Tibial artery (tissue), 4 donors: ENCODE results near the gene ZMYND15.

Experiments
- DNase-seq, 2 donors: peaks; one replicate each; pipeline ENCODE4 v3.0.0-alpha.2; 2019
- H3K27ac ChIP-seq, 2 donors: fragments of 200-600 bp; sonication (generic) in 1 of 2; 1 replicate in 1 of 2; 2 replicates in 1 of 2; pipeline ENCODE4 v1.5.1; 2018 to 2019; ENCODE audit warnings: mild to moderate bottlenecking in 1 of 2
- H3K27me3 ChIP-seq, 2 donors: fragments of 200-600 bp; sonication (generic) in 1 of 2; one replicate each; pipeline versions ENCODE4 v1.5.1 to v1.6.0; 2016 to 2019
- H3K36me3 ChIP-seq, 3 donors: fragments of 200-600 bp; sonication (generic) in 2 of 3; one replicate each; pipeline ENCODE4 v1.5.1; 2016 to 2019; ENCODE audit warnings: mild to moderate bottlenecking in 2 of 3
- H3K4me1 ChIP-seq, 4 donors: fragments of 200-600 bp; sonication (generic) in 2 of 4; 1 replicate in 3 of 4; 2 replicates in 1 of 4; pipeline ENCODE4 v1.5.1; 2016 to 2019
- H3K4me3 ChIP-seq, 2 donors: fragments of 200-600 bp; sonication (generic) in 1 of 2; 1 replicate in 1 of 2; 2 replicates in 1 of 2; pipeline ENCODE4 v1.5.1; 2018 to 2019; ENCODE audit warnings: mild to moderate bottlenecking in 2 of 2
- H3K9me3 ChIP-seq, 3 donors: fragments of 200-600 bp; sonication (generic) in 1 of 3; one replicate each; pipeline ENCODE4 v1.5.1; 2016 to 2019
- intact Hi-C: fragments of 100-400 bp; cut with DNase I; formaldehyde crosslinking; loops from one replicate; pipeline ENCODE4 v1.15.0; 2023; ENCODE audit warnings: low total_unique reads
- TF ChIP-seq, protein P1 (sequence below), 2 experiments: fragments of 200-600 bp in 1 of 2; fragments of 450-650 bp in 1 of 2; IDR thresholded peaks; one replicate each; pipeline ENCODE4 v1.5.1; 2017 to 2019; ENCODE audit warnings: antibody characterized with exemption in 2 of 2, mild to moderate bottlenecking in 1 of 2, moderate library complexity in 1 of 2

Gene ZMYND15

DNA sequence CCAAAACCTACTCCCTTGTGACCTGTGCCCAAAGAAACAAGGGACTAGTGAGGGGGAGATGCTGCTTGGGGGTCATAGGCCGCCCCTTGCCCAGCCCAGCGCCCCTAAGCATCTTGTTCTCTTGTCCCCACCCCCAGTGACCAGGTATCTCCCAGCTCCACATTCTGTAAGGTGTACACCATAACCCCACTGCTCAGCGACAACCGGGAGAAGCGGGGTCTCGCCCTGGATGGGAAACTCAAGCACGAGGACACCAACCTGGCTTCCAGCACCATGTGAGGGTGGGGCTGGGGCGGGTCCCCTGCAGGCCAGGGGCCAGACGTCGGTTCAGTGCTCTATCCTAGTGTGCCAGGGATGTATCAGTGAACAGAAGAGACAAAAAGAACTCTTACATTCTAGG lies 20.5 kb upstream of the ZMYND15 start:
- TF ChIP-seq, protein P1, sequence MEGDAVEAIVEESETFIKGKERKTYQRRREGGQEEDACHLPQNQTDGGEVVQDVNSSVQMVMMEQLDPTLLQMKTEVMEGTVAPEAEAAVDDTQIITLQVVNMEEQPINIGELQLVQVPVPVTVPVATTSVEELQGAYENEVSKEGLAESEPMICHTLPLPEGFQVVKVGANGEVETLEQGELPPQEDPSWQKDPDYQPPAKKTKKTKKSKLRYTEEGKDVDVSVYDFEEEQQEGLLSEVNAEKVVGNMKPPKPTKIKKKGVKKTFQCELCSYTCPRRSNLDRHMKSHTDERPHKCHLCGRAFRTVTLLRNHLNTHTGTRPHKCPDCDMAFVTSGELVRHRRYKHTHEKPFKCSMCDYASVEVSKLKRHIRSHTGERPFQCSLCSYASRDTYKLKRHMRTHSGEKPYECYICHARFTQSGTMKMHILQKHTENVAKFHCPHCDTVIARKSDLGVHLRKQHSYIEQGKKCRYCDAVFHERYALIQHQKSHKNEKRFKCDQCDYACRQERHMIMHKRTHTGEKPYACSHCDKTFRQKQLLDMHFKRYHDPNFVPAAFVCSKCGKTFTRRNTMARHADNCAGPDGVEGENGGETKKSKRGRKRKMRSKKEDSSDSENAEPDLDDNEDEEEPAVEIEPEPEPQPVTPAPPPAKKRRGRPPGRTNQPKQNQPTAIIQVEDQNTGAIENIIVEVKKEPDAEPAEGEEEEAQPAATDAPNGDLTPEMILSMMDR (IDR thresholded peaks at IDR 0.05), result no peak
- Histone ChIP-seq H3K27ac (no peak overlapping the region), H3K4me3 (no peak overlapping the region), H3K36me3 (peaks cover 0 to 47% (median 15%) of the 10 kb centered on the region in 3 donors), H3K27me3 (no peaks in the 10 kb centered on the region), H3K4me1 (no peaks in the 10 kb centered on the region), H3K9me3 (no peaks in the 10 kb centered on the region)
- DNase-seq, result no peak
- intact Hi-C loops, result no loop called here

DNA sequence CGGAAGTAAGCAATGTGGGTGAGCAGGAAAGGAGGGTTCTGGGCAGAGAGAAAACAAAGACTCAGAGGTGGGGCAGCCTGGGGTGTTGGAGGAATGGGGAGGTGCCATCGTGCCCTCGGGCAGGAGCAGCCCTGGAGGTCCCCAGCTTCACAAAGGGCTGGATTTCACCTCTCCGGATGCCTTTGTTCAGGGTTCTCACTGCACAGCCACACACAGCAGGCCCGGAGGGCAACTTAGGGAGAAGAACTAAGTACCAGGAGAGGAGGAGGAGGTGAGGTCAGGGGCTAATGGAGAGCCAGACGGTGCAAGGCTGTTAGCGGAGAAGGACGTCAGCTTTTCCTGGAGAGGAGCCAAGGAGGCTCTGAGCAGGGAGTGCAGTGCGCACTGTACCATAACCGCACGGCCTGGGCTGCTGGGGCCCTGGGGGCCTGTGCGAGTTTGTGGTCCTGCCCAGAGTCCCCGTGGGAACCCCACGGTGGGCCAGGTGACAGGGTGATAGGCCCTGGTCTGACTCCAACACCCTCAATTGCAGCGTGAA lies 19.9 kb upstream of the ZMYND15 start:
- TF ChIP-seq, protein P1 (IDR thresholded peaks at IDR 0.05), result no peak
- DNase-seq, result no peak
- no peak overlapping the region for H3K4me3 ChIP-seq
- H3K4me1 ChIP-seq, result no peaks in the 10 kb centered on the region
- H3K27ac ChIP-seq, result no peak overlapping the region
- no peaks in the 10 kb centered on the region for H3K27me3 ChIP-seq
- no peaks in the 10 kb centered on the region for H3K9me3 ChIP-seq
- peaks cover 0 to 47% (median 15%) of the 10 kb centered on the region in 3 donors for H3K36me3 ChIP-seq
- intact Hi-C loops, result no loop called here

DNA sequence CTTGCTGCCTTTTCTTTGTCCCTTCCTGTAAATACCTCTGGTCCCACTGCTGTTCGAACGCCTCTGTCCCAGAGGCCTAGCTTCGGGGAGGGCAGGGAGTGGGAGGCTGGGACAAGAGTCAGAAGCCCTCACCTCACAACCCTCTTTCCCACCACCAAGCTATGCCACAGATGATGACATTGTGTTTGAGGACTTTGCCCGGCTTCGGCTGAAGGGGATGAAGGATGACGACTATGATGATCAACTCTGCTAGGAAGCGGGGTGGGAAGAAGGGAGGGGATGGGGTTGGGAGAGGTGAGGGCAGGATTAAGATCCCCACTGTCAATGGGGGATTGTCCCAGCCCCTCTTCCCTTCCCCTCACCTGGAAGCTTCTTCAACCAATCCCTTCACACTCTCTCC lies 18.8 kb upstream of the ZMYND15 start:
- TF ChIP-seq, protein P1 (IDR thresholded peaks at IDR 0.05), result no peak
- H3K36me3 ChIP-seq, result peaks cover 0 to 46% (median 15%) of the 10 kb centered on the region in 3 donors

DNA sequence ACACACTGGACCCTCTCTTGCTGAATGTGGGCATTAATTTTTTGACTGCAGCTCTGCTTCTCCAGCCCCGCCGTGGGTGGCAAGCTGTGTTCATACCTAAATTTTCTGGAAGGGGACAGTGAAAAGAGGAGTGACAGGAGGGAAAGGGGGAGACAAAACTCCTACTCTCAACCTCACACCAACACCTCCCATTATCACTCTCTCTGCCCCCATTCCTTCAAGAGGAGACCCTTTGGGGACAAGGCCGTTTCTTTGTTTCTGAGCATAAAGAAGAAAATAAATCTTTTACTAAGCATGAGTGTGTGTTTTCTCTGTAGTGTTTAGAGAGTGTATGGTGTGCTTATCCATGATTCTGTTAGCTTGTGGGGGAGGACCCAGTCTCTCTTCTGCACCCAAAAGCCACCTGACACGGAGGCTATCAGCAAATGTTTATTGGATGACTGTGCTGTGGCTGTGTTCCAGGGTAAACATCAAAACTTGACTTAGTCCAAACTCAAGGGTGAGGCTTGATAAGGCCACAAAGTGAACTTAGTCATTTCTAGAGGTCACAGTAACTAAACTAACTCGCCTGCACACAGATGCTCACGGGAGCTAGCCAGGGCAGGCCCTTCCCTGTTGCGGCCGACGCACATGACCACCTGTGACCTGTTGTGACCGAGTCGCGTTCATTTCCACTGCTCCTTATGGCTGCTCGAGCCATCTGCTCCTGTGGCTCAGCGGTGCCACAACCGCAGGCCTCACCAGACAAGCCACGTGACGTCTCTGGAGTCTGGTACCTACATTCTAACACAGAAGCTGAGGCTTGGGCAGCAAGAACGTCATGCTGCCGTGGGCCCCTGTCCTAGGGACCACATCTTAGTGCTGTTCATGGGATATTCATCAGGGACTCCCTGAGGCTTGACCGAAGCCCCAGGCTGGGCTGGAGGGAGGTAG lies 18.2 kb upstream of the ZMYND15 start:
- TF ChIP-seq, protein P1 (IDR thresholded peaks at IDR 0.05), result no peak
- Histone ChIP-seq H3K27me3 (no peaks in the 10 kb centered on the region), H3K4me1 (no peaks in the 10 kb centered on the region), H3K4me3 (no peak overlapping the region), H3K36me3 (peaks cover 0 to 40% (median 9%) of the 10 kb centered on the region in 3 donors), H3K9me3 (no peaks in the 10 kb centered on the region), H3K27ac (no peak overlapping the region)
- DNase-seq, result no peak
- intact Hi-C loops, result no loop called here

More for the DNA sequence above, 18.8 kb upstream of the ZMYND15 start:
- Histone ChIP-seq H3K9me3 (no peaks in the 10 kb centered on the region), H3K27ac (no peak overlapping the region), H3K4me1 (no peaks in the 10 kb centered on the region), H3K4me3 (no peak overlapping the region), H3K27me3 (no peaks in the 10 kb centered on the region)
- intact Hi-C loops, result no loop called here
- DNase-seq, result no peak

DNA sequence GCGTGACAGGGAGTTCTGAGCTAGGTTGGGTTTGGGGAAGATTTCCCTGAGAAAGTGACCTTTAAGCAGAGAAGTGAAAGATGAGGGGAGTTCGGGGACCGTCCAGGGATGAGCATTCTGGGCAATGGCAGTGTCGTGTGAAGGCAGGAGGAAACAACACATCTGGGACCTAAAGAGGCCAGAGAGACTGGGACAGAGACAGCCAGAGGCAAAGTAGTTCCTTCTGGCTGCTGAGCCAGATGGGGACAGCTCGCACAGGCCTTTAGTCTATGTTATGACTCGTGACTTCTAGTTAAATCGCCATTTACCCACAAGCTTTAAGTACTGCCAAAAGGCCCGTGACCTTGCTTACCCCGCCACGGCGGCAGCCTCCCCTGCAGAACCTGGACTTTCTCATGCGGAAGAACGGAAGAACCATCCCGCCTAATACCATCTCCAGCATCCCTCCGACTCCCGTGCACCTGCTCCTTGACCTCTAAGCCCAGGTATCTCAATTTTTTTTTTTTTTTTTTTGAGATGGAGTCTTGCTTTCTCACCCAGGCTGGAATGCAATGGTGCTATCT lies 16.9 kb upstream of the ZMYND15 start:
- no peaks in the 10 kb centered on the region for H3K4me1 ChIP-seq
- H3K27me3 ChIP-seq, result no peaks in the 10 kb centered on the region
- TF ChIP-seq, protein P1 (IDR thresholded peaks at IDR 0.05), result no peak
- DNase-seq, result no peak
- H3K9me3 ChIP-seq, result no peaks in the 10 kb centered on the region
- intact Hi-C loops, result no loop called here
- no peak overlapping the region for H3K27ac ChIP-seq
- no peak overlapping the region for H3K4me3 ChIP-seq
- peaks cover 0 to 27% (median 6%) of the 10 kb centered on the region in 3 donors for H3K36me3 ChIP-seq
